Stimulated activated CD8-positive, alpha-beta memory T cell treated with anti-CD3 and anti-CD28 coated beads, Interleukin-7, amount 100 ng/mL, for 1 hour (primary cell): ENCODE measurements around the gene CHCHD3.
"Not testable (repeated sequence)": the region's sequence is repeated elsewhere in the genome, so short reads cannot be mapped to it uniquely, and the experiment has no call there.

Experiments
- DNase-seq, 2 donors: peaks; one replicate each; pipeline ENCODE4 v3.0.0-alpha.2; 2020; ENCODE audit warnings: low read depth in 2 of 2

The CHCHD3 gene

GRCh38 chr7:133003052-133003910 lies 78.6 kb downstream of the CHCHD3 start:
- no peak for DNase-seq

- DNase-seq, result no peak
These were observed 80.2 kb downstream of the CHCHD3 start for GRCh38 chr7:133001727-133002126.

- no peak for DNase-seq
These were observed 82.0 kb downstream of the CHCHD3 start for GRCh38 chr7:132999845-133000244.

- DNase-seq, result no peak
These were observed 83.1 kb downstream of the CHCHD3 start for GRCh38 chr7:132998763-132999162.

GRCh38 chr7:132997505-132997904 lies 84.4 kb downstream of the CHCHD3 start:
- no peak for DNase-seq

- DNase-seq, result no peak
These were observed 85.2 kb downstream of the CHCHD3 start for GRCh38 chr7:132996581-132997242.

GRCh38 chr7:132993377-132994013 lies 88.4 kb downstream of the CHCHD3 start:
- DNase-seq, result no peak

GRCh38 chr7:132991615-132992587 lies 90.0 kb downstream of the CHCHD3 start:
- DNase-seq, result no peak

- DNase-seq, result no peak
These were observed 93.8 kb downstream of the CHCHD3 start for GRCh38 chr7:132988117-132988516.

GRCh38 chr7:132980402-132980801 lies 101.5 kb downstream of the CHCHD3 start:
- no peak for DNase-seq

- DNase-seq, result no peak
These were observed 102.4 kb downstream of the CHCHD3 start for GRCh38 chr7:132979524-132979923.

- DNase-seq, result no peak
These were observed 104.7 kb downstream of the CHCHD3 start for GRCh38 chr7:132977234-132977633.

- DNase-seq, result no peak
These were observed 109.1 kb downstream of the CHCHD3 start for GRCh38 chr7:132972745-132973144.

- DNase-seq, result no peak
These were observed 111.6 kb downstream of the CHCHD3 start for GRCh38 chr7:132970257-132970656.

- DNase-seq, result no peak
These were observed 112.4 kb downstream of the CHCHD3 start for GRCh38 chr7:132969520-132969919.

- DNase-seq, result not testable (repeated sequence)
These were observed 114.4 kb downstream of the CHCHD3 start for GRCh38 chr7:132967470-132967848.

- DNase-seq, result no peak
These were observed 115.0 kb downstream of the CHCHD3 start for GRCh38 chr7:132966754-132967469.

- DNase-seq, result no peak
These were observed 115.9 kb downstream of the CHCHD3 start for GRCh38 chr7:132965951-132966350.

- no peak for DNase-seq
These were observed 117.0 kb downstream of the CHCHD3 start for GRCh38 chr7:132964876-132965275.

- DNase-seq, result no peak
These were observed 122.0 kb downstream of the CHCHD3 start for GRCh38 chr7:132959891-132960290.

- DNase-seq, result no peak
These were observed 125.3 kb downstream of the CHCHD3 start for GRCh38 chr7:132956556-132956955.
